ENCODE measurements around the gene FGFRL1.
"Not testable (repeated sequence)": the region's sequence is repeated elsewhere in the genome, so short reads cannot be mapped to it uniquely, and the experiment has no call there.

The FGFRL1 gene

DNA sequence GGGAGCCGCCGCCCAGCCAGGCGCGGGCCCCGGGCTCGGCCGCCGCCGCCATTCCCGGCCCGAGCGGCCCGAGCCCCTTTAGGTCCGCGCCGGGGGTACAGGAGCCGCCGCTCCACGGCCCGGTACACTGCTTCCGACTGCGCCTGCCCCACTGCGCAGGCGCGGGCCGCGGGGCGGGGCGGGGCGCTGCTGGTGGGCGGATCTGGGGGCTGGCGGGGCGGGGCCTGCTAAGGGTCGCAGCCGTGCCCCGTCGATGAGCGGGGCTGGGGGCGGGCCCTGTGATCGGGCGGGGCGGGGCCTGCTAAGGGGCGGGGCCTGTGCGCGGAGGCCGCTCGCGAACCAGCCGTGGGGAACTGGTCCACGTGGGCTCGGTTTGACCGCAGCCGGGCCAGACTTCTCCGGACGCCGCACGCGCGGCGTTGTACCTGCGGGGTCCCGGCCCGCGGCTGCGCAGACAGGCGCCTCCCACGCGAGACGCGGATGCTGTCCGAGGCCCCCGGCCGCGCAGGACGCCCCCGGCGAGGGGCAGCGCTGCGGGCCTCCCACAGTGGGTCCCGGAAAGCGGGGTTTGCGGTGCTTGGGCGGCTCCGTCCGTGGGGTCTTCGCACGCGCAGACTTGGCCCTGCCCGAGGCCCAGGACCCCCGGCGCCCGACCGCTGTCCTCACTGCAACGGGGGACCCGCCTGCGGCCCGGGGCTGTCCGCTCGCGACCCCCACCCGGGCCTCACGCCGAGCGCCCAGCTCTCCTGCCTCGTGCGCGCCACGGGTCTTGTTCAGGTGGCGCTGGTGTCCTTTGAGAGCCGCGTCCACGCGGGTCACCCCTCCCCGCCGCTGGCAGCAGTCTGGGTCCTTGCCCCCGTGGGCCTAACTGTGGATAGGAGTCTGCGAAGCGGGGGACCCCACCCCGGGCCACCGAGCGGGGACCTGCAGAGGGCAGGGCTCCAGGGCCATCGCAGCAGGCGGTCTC is 37.7 kb upstream of the FGFRL1 start, which contains the start of gene DGKQ:
Gene DGKQ, minus strand, starts transcription at position 139 of the 967 bp plus-strand sequence. Its CDS starts 87 bp downstream, at position 52.
- DNase-seq = peak; percentile 84

DNA sequence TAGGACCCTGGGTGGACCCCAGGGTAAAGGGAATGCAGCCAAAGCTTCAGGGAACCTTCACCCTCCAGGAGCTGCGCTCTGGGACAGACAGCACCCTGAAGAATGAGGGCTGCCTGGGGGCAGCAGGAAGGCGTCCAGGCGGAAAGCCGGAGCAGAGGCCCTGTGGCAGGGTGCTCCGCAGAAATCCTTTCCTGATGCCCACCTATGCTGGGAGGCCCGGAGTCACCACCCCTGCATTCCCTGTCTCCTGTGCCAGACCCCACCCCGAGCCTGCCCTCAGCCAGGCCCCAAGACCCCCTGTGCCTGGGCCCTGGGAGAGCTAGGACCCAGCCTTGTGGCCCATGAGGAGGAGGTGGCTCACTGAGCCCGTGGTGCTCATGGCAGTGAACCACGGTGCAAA is 36.8 kb upstream of the FGFRL1 start:
- DNase-seq = no peak

DNA sequence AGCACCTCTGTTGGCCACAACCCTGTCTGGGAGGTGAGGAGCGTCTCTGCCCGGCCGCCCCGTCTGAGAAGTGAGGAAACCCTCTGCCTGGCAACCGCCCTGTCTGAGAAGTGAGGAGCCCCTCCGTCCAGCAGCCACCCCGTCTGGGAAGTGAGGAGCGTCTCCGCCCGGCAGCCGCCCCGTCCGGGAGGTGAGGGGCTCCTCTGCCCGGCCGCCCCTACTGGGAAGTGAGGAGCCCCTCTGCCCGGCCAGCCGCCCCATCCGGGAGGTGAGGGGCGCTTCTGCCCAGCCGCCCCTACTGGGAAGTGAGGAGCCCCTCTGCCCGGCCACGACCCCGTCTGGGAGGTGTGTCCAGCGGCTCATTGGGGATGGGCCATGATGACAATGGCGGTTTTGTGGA is 35.4 kb upstream of the FGFRL1 start:
- DNase-seq = not testable (repeated sequence)

DNA sequence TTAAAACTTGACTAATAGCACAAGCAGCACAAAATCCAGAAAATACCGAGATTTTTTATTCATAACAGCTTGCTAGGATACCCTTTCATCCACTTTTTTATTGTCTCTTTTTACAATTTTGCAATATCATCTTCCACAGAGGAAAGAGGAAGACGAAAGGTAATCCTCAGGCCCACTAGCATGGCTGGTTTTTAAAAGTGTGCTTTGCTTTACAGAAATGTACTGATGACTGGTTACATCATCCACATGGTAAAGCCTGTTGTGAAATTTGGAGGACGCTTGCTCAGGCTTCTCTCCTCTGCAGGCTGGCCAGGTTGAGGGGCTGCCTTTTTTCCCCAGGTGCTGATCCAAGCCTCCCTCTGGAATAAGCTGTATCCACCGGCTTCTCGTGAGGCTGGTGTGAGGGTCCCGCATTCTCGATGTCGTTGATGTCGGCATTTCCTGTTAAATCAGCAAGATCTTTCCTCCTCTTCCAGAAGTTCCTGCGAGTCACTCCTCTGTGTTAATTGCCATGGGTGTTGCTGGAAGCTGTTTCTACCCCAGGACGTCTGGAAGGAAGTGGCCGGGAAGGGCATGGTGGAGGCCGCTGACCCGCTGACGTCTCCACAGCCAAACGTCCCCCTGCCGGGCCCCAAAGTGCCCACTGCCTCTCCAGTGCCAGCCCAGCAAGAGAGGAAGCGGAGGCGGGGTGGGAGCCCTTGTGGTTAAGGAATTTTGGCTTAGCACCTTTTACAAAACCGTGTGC is 32.3 kb upstream of the FGFRL1 start:
- peak; percentile 53 for DNase-seq

DNA sequence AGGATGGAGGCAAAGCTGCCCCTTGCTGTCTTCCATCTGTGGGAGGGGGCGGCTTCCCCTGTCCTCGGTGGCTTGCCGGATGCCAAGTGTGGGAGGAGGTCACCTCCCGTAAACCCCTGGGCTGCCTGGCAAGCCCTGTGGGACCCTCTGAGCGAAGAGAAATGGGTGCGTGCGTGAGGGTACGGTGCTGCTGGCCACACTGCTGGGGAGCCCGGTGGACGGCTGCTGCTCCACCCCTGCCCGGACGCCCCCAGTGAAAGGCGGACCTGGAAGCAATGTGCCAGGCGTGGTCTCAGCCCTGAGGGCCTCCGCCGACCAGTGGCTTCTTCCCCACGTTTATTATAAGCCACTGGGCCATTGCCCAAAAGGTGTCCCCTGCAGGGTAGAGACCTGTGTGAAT is 29.1 kb upstream of the FGFRL1 start:
- DNase-seq = no peak

DNA sequence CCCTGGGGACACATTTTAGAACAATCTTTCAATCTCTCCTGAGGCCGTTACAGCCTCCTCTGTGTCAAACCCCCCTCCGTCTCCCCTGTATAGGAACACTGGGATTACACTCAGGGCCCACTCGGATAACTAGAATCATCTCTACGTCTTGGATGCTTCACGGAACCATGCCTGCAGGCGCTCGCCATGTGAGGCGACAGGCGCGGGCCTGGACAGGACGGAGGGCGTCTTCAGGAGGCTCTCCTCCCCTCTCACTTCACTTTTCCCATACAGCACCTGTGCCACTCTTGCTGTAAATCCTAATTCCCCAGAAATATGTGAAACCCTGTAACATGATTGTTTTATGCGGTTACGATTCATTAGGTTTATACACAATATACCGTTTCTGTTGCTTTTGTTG is 28.6 kb upstream of the FGFRL1 start:
- no peak for DNase-seq

DNA sequence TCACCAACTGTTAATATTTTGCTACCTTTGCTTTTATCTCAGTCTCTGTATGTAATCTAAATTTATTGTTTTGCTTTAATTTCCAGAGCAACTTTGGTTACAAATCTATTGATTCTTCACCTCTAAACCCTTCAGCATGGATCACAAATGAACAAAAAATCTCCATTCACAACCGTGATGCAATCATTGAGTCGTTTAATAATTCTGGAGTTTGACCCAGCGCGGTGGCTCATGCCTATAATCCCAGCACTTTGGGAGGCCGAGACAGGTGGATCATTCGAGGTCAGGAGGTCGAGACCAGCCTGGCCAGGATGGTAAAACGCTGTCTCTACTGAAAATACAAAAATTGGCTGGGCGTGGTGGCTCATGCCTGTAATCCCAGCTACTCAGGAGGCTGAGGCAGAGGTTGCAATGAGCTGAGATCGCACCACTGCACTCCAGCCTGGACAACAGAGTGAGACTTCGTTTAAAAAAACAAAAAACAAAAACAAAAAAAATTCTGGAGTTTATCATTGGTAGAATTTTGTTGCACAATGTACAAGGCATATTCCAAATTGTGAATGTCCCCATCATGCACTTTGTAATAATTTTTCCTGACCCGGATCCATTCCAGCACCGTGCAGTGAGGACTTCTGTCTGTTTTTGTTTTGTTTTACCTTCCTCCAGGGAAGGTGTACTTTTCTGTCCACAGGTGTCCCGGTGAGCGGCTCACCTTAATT is 26.9 kb upstream of the FGFRL1 start:
- no peak for DNase-seq

DNA sequence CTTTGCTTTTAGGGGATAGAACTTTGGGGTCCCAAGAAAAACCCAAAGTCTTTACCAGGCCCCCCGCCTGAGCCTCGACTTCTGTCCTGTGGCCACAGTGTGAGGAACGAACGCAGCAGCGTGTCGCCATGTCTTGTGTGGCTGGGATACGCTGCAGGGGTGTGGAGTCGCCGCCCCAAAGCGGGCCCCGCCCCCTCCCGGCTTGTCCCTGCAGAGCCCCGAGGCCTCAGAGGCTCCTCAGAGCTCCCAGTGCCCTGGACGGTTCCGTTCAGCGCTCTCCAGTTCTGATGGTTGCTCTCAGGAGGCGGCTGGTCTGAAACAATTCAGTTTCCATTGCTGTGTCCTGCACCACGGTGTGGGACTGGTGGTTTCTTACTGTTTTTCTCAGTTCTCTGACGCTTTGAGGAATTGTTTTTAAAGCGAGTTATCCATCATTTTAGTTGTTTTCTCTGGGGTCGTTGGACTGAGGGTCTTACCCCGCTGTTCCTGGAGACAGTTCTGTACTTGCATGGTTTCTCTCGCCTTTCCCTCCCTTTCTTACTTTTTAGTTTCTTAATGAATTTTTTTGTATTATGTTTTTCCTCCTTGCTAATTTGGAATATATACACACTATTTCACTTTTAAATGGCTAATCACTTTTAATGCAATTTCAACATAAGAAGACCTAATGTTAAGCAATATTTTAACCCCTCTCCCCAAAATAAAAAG is 26.1 kb upstream of the FGFRL1 start:
- DNase-seq = peak; percentile 34

DNA sequence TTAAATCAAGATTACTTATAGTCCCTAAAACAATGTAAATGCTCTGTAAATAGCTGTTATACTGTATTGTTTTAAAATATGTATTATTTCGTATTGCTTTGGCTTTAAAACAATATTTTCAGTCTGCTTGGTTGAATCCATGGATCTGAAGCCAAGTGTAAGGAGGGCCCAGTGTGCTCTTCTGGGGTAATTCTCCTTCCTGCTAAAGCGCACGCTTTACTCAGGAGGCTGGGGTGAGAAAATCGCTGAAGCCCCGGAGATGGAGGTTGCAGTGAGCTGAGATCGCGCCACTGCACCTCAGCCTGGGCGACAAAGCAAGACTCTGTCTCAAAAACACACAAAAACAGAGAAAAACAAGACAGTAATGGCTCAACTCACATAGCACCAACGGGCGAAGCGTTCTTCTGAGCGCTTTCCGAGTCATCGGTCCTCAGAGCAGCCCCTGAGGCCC is 25.0 kb upstream of the FGFRL1 start:
- no peak for DNase-seq

DNA sequence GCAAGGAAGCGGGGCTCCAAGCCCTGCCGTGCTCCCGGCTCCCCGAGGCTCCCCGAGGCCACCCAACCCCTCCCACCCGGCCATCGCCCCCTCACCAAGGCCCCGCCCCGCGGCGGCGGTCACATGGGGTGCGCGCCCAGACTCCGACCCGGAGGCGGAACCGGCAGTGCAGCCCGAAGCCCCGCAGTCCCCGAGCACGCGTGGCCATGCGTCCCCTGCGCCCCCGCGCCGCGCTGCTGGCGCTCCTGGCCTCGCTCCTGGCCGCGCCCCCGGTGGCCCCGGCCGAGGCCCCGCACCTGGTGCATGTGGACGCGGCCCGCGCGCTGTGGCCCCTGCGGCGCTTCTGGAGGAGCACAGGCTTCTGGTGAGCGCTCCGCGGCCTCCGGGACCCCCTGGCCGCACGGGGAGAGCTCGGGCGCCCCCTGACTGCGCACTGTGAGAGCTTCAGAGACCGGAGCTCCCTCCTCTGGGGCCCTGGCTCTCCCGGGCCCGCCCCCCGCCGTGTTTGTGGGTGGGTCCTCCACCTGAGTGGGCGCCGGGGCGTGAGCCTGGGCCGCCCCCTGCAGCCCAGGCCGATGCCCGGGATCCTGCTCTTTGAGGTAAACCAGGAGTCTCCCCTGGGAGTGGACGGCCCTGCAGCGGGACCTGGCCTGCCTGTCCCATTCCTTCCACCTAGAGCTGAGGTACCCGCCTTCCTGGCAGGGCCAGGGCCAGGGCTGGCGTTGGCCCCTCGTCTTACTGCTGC is 24.4 kb upstream of the FGFRL1 start, which contains the start of gene IDUA:
Gene IDUA, plus strand, starts transcription at position 166 of the 745 bp plus-strand sequence. Its CDS starts 41 bp downstream, at position 207.
- peak; percentile 65 for DNase-seq

DNA sequence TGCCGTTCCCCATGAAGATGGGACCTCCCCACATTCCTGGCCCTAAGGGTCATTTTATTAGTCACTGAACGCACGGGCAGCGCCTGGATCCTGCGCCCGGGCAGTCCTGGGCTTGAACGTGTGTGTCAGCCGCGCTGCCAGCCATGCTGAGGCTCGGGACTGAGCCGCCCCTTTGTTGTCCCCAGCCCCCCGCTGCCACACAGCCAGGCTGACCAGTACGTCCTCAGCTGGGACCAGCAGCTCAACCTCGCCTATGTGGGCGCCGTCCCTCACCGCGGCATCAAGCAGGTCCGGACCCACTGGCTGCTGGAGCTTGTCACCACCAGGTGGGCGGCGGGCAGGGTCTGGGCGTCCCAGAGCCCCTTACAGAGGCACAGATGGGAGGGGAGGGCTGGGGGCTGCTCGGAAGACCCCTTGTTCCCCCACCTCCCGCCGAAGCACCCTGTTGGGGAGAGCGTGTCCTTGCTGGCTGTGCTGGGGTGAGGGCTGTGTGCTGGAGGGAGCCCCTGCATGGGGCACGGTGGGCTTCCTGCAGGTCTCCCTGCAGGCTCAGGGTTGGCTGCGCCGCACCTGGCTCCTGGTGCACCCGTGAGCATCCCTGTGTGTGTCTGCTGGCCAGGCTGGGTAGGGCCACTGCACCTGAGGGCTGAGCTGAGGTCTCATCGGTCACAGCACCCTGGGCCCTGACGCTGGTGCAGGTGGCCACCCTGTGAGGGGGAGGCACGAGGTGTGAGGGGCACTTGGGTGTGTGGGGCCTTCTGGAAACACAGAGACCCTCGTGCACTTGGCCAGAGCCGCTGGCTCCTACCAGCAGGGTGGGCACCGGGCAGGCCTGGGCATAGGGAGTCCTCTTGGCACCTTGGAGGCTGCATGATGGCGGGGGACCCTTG is 23.6 kb upstream of the FGFRL1 start:
- no peak for DNase-seq

DNA sequence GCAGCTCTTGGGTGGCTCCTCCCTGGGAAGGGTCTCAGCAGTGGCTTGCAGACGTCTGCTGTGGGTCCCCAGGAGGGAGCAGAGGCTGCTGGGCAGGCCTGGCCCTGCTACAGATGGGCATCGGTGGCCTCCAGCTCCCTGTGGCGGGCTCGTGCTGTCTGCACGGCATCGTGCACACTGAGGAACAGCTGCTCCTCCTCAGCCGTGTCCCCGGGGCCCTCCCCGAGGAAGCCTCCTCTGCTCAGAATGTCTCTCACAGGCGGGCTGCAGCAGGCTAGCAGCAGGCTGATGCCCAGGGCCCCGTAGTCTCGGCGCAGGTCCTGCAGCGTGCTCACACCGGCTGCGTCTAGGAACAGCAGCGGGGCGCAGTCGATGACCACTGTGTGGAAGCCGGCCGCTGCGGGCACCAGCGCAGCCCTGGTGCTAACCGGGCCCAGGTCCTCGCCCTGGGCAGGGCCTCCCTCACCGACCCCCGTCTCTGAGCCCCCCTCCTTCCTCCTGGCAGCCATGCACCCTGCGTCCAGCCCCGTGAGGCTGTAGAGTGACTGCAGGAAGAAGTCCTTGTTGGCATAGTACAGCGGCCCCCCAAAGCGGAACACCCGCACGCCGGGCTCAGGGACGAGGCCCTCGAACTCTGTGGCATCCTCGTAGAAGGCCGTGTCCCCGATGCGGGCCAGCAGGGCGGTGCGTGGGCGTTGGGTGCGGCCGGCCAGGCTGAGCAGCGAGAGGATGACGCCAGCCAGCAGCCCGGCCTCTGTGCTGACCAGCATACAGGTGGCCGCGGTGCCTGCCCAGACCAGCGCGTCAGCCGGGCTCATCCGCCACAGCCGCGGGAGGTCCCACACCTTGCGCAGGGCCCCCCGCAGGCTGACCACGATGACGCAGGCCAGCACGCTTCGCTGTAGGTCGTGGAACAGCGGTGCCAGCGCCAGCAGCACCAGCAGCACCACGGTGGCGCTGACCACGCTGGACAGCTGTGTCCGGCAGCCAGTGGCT is 22.4 kb upstream of the FGFRL1 start:
- no peak for DNase-seq

DNA sequence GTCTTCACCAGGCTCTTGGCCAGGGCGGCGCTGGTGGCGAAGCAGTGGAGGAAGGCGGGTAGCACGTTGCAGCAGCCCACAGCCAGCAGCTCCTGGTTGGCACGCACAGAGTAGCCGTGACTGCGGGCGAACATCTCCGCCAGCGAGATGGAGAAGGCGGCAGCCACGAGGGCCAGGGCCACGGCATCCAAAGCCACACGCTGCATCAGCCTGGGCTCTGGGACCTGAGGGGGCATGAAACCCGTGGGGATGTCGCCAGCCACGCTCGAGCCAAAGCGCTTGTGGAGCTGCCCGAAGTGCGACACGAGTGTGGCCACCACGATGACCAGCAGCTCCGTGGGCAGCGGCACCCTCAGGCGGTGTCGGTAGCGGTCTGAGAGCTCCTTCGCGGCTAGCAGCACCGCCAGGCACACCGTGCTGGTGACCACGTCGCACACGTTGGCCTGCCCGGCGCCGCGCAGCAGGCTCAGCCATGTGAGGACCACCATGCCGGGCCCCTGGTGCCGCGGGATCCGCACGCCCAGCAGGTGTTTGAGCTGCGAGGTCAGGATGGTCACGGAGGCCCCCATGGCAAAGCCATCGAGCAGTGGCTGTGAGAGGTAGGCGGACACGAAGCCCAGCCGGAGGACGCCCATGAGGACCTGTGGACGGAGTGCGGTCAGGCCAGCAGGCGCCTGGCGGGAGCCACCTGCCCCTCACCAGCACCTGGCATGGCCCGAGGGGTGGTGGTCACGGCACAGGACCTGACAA is 21.5 kb upstream of the FGFRL1 start:
- DNase-seq = no peak

DNA sequence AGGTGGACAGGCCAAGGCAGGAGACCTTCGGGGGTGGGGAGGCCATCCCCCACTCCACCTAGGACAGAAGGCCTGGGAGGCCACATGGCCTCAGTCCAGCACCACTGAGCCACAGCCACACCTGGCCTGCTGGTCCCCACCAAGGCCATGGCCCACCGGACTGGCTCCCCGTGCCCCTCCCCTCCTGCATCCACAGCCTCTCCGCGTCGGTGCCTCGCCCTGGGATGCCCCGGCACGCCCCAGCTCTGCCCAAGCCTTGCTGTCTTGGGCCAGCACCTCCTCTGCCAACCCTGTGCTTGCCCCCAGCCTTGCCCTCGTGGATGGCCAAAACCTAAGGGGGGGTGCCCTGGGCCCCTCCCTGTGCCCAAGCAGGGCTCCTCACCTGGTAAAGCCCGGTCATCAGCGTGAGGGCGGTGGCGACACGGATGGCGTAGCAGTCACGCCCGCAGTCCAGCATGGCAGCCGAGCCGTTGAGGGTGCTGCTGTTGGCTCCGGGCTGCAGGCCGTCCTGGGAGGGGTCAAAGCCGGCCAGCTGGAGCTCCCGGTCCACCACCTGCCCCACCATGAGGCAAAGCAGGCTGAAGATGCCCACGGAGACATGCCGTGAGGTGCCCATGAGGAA is 20.6 kb upstream of the FGFRL1 start:
- DNase-seq = no peak

DNA sequence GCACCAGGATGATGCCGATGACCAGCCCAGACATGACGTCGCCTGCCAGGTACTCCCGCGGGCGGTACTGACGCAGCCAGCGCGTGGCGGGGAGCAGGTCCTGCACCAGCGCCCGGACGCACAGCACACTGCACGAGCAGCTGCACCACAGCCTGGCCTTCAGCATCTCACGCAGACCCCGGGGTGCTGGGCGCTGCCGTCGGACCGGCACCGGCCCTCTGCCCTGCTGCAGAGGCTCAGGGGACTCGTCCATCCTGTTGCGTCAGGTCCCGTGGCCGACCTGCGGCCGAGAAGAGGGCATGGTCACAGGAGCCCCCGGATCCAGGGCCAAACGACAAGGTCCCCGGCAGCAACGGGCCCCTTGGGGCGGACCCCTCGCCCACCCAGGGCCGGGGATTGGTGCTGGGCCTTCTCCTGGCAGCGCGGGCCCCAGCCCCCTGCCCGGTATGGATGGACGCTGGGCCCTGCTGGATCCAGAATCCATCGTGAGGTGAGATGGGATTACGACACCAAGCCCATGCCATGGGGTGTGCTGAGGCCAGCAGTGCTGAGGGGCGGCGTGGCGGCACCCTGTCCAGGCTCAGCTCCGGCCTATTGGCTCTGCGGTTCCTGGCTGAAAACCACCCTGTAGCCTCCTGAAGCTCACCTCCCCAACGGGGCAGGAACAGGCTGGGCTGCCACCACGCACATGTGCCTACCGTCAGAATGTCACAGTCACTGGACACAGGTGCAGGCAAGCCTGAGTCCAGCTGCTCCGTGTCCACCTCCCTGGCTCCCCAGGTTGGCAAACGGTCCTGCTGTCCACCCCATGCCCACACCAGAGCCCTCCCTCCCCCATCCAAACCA is 19.8 kb upstream of the FGFRL1 start:
- DNase-seq = no peak

DNA sequence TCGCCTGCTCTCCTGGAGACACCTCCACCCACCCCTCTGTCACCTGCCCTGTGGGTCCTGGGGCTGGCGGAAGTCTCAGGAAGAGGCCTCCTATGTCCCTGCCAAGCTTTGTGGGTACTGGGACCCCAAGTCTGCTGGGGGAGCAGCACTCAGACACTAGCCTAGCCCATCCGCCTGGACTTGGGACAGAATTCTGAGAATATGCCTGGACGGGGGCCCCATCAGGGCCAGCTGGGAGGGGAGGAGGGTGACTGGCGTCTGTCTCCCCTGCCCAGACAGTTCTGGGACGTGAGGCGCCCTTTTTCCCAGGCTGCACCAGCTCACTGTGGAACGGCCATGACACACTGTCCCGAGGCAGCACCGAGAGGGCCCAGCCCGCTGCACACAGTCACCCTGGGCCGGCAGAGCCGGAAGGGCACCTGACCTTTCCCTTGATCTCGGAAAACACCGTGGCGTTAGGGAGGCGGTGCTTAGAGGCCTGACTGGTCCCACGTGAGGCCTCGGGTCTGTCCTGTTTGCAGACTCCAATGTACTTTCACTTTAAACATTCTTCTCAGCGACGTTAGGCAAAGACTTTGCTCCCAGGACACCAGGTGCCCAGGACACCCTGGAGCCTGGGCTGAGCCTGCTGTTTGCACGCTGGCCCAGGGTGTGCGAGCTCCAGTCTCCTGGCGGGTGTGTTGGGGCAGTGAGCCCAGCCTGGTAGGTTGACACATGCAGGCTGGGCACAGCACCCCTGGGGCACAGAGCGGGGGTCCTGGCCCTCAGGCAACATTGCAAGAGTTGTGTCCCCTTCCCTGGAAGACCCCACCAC is 18.9 kb upstream of the FGFRL1 start:
- no peak for DNase-seq

Data from fibroblast of skin of abdomen (primary cell).